Activated CD4-positive, alpha-beta T cell treated with anti-CD3 and anti-CD28 coated beads, Interleukin-10, Interleukin-2, amounts not matched to agents 100 ng/mL and 50 ng/mL, durations not matched to agents 16 hours and 8 hours (primary cell): ENCODE measurements around the gene GLB1L2.

Source experiments
- DNase-seq: peaks from one replicate; pipeline ENCODE4 v3.0.0-alpha.2; 2020

GLB1L2 gene

DNA sequence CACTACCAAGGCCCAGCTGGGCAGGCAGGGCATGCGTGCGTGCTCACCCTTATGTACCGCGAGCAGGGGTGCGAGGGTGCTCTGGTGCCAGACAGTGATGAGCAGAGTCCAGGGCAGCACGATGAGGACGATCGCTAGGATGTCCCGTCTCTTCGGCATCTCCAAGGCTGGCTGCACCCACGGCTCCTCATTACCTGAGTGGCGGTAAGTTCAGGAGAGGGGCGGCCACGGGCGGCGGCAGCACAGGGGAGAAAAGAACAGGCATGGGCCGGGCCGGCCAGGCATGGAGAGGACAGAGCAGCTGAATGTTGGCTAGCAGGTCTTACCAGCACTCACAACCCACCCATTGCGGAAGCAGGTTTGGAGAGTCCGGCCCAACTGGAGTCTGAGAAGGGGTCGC lies 55.7 kb downstream of the GLB1L2 start:
- no peak for DNase-seq

DNA sequence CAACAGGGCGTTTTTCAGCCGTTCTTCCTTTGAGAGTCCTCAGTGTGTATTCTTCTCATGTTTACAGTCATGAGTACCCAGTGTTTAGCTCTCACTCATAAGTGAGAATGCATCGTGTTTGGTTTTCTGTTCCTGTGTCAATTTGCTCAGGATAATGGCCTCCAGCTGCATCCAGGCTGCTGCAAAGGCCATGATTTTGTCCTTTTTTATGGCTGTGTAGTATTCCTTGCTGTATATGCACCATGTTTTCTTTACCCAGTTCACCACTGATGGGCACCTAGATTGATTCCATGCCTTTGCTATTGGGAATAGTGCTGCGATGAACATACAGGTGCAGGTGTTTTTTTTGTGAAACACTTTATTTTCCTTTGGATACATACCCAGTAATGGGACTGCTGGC lies 56.8 kb downstream of the GLB1L2 start:
- DNase-seq = no peak

- no peak for DNase-seq
Measured at GRCh38 chr11:134389464-134390180, 57.8 kb downstream of the GLB1L2 start.

GRCh38 chr11:134390706-134391569 lies 59.1 kb downstream of the GLB1L2 start:
- no peak for DNase-seq

DNA sequence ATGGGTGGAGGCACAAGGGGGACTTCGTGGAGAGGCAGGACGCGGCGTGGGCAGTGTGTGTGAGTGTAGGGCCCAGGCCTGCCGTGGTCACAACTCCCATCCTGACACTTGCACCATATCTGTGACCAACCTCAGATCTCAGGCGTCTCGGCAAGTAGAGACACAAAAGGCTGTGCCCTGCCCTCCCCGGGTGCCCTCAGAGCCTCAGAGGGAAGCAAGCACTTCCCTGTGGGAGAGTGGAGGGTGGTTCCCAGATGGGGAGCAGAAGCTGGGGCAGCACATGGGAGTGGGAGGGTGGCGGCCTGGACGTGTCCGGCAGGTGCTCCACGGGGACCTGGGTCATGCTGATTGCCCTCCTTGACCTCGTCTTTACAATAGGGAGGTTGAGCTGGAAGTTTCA lies 59.9 kb downstream of the GLB1L2 start:
- no peak for DNase-seq

GRCh38 chr11:134392953-134393615 lies 61.3 kb downstream of the GLB1L2 start:
- DNase-seq = no peak

GRCh38 chr11:134393638-134394037 lies 61.9 kb downstream of the GLB1L2 start:
- DNase-seq = no peak

DNA sequence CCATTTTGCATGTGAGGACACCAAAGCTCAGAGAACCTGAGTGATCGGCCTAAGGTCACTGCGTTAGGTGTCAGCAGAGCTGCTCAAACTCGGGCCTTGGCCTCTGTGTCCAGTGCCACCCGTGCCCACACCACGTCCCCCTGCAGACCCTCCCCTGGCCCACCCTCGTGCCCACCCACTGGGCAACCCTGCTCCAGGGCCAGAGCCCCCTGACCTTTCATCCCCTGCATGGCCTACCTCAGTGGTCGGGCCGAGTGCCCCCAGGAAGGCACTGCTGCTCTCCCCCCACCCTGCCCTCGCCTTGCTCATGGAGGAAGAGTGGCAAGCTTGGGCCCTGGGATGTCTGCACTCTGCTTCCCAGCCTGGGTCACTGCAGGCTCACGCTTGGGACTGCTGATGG lies 62.5 kb downstream of the GLB1L2 start:
- no peak for DNase-seq

DNA sequence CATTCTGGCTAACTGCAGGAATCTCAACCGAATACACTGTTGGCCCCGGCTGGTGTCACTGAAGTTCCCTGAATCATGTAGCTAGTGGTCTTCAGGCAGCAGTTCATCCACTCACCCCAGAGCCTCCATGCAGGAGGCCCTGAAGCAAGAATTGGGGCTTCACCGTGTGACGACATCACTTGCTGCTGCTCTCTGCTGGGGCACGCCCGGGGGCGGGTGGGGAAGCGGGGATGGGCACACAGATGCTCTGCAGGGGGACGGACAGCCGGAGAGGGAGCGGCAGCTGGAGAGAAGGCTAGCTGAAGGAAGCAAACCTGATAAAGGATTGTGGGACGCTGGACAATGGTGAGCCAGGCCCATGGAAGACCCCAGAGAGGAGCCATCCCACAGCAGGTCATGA lies 63.2 kb downstream of the GLB1L2 start:
- no peak for DNase-seq

DNA sequence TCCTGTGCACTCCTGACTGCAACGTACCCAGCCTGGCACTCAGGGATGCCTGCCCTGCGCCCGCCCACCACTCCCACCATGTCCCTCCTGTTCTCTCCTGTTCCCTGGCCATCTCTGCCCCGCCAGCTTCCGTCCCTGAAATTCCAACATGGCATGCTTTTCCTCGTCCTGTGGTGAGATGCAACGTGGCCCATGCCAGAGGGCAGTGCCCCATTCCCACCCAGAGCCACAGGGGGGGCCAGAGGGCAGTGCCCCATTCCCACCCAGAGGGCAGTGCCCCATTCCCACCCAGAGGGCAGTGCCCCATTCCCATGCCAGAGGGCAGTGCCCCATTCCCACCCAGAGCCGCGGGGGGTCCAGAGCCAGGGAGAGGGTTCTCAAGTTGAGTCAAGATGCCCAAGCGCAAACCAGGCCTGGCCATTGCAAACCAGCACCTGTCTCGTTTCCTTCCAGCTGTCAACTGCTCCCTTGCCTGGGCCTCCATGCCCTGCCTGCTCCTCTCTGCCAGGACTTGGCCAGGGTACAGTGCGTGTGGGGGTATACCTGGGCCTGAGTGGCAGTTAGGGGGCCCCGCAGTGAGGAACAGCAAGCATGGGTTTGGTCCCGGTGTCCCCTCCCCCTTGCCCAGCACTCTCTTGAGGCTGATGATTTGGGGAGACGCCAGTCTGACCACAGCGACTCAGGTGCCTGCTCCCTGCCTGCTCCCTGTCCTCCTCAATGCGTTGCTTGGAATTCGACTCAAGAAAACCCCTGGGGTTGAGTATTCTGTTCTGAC lies 65.7 kb downstream of the GLB1L2 start:
- no peak for DNase-seq

- DNase-seq = no peak
Measured at GRCh38 chr11:134398079-134398444, 66.3 kb downstream of the GLB1L2 start.

- DNase-seq = no peak
Measured at GRCh38 chr11:134398644-134399292, 67.0 kb downstream of the GLB1L2 start.

GRCh38 chr11:134399293-134399654 lies 67.5 kb downstream of the GLB1L2 start:
- DNase-seq = no peak

DNA sequence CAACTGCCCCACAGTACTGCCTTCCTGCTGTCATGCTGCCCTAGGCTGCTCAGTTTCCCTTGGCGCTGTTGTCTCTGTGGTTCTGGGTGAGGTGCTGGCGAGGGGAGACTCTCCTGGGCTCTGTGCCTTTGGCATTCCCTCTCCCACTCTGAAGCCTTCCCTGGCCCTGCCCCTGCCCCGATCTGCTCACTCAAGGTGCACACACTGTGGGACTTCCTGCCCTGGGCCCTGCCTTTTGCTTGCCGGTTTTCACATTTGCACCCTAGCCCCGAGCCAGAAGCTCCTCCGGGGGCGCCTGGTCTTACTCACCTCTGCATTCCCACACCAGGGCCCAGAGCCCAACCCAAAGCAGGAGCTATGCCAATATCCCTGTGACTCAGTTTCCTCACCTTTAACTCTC lies 68.2 kb downstream of the GLB1L2 start:
- DNase-seq = no peak

DNA sequence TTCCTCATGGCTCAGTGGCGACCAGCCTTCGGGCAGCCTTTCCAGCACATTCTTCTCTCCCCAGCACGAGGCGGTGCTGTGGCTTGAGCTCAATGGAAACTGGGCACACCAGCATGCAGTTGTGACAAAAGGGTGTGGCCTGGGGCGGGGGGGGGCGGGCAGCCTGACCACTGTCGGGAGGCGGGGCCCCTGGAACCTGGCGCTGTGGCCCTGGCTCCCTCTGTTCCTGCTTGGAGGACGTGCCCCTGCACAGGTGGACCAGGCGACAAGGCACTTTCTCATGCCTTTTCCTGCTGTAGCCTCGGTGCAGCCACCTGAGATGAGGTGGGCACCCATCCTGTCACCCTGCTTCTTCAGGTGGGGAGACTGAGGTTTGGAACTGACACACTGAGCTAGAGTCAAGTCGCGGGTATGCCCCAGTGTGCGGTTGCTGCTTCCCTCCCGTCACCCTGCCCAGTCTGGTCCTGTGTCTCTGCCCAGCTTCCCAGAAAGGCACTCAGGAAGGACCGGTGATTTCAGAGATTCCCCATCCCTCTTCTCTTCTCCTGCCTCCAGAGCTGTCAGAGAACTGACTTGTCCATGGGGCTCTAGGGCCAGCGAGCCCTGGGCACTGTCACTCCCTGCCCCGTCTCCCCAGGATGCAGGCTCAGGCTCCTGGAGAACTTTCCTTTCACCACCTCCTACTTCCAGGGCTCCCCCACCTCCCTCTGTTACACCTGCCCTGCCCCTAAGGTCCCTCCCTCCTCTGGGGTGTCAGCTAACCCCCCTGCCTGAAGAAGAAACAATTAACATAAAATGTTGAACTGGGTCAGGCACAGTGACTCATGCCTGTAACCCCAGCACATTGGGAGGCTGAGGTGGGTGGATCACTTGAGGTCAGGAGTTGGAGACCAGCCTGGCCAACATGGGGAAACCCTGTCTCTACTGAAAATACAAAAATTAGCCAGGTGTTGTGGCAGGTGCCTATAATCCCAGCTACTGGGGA lies 70.3 kb downstream of the GLB1L2 start:
- no peak for DNase-seq

GRCh38 chr11:134402910-134403309 lies 71.1 kb downstream of the GLB1L2 start:
- DNase-seq = no peak

GRCh38 chr11:134404575-134405341 lies 73.0 kb downstream of the GLB1L2 start:
- no peak for DNase-seq

DNA sequence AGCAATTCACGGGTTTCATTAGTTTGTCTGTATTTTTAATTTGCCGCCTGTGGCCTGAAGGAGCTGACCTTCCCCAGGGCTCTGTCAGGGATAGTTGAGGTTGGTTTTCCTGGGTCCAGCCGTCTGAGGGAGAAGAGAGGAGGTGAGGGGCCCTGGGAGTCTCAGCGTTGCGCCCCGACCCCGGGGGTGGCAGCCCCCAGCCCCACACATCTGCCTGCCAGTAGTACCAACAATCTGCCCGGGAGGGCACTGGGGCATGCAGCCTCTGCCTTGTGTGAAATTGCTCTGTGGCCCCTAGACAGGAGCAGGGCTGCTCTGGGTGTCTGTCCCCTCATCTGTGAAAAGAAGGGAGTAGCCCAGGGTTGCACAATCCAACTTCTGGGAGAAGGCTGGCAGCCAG lies 73.6 kb downstream of the GLB1L2 start:
- DNase-seq = no peak

GRCh38 chr11:134405841-134406240 lies 74.1 kb downstream of the GLB1L2 start:
- DNase-seq = no peak
